Measurements from ENCODE around the gene KCTD1. TPM values are rescaled to one million over a fixed set of nuclear protein-coding genes. Genes with fewer than 3 reads are reported as not detected.

Gene KCTD1
- total and polyA plus RNA-seq, 2 of the 8 experiments (the other 6 are each of a cell fraction or from before 2014, with no cell fraction given), result 7.7 to 14.0 TPM

GRCh38 chr18:26442126-26442525 lies 106.2 kb downstream of the KCTD1 start:
- Histone ChIP-seq H4K20me1 (replicated peaks in 1 of 2; ENCODE audit: control insufficient read depth in 1 of 2, insufficient read depth in 2 of 2, low read length in 2 of 2) (no peaks in the 10 kb centered on the region), H3K9me3 (ENCODE audit: insufficient read depth in 2 of 2, low read depth in 1 of 2, low read length in 1 of 2) (no peaks in the 10 kb centered on the region; a peak in 1 of 4 replicates), H4K91ac (replicated peaks; ENCODE audit: insufficient read length, low read length) (no peak overlapping the region), H3K18ac (ENCODE audit: extremely low read depth, low read length) (no peak overlapping the region), H2AFZ (ENCODE audit: low read length) (no peak overlapping the region), H3K4ac (replicated peaks; ENCODE audit: insufficient read length, low read depth, low read length) (no peak overlapping the region), H3K36me3 (ENCODE audit: control insufficient read depth in 2 of 4, insufficient read depth in 4 of 4, low read length in 3 of 4) (no peaks in the 10 kb centered on the region), H4K8ac (ENCODE audit: extremely low read depth, insufficient read depth, low read length) (no peak overlapping the region), H2BK12ac (ENCODE audit: low read depth, low read length) (no peak overlapping the region), H3K14ac (ENCODE audit: insufficient read length) (no peak overlapping the region), H3K4me3 (ENCODE audit: extremely low read depth in 1 of 4, insufficient read depth in 2 of 4, low read depth in 3 of 4, low read length in 4 of 4) (no peak overlapping the region), H3K27ac (ENCODE audit: low read depth, low read length) (no peak overlapping the region), H3K4me1 (replicated peaks in 1 of 4; ENCODE audit: control insufficient read depth in 3 of 4, insufficient read depth in 4 of 4, low read length in 3 of 4) (no peaks in the 10 kb centered on the region; a peak in 1 of 7 replicates), H3K23ac (ENCODE audit: insufficient read length) (no peak overlapping the region), H2BK120ac (replicated peaks; ENCODE audit: low read depth, low read length) (no peak overlapping the region), H4K5ac (ENCODE audit: insufficient read length, low read depth, low read length) (no peak overlapping the region), H2AK5ac (ENCODE audit: low read depth, low read length) (no peak overlapping the region), H3K23me2 (ENCODE audit: low read depth, low read length) (no peaks in the 10 kb centered on the region), H2BK20ac (ENCODE audit: low read length) (no peak overlapping the region), H3K4me2 (ENCODE audit: insufficient read depth in 1 of 2, low read depth in 2 of 2, low read length in 2 of 2) (no peak overlapping the region), H3K27me3 (replicated peaks in 1 of 4; ENCODE audit: control insufficient read depth in 3 of 4, extremely low read depth in 1 of 4, insufficient read depth in 3 of 4, low read length in 3 of 4) (no peaks in the 10 kb centered on the region), H2BK15ac (ENCODE audit: low read length) (no peak overlapping the region), H3K79me1 (ENCODE audit: low read depth, low read length) (no peaks in the 10 kb centered on the region), H2BK5ac (ENCODE audit: low read depth, low read length) (no peak overlapping the region), H3K79me2 (ENCODE audit: control insufficient read depth in 1 of 2, insufficient read depth in 2 of 2, low read length in 2 of 2) (no peaks in the 10 kb centered on the region), H3K9ac (replicated peaks in 1 of 4; ENCODE audit: extremely low read depth in 1 of 4, low read depth in 3 of 4, low read length in 3 of 4) (no peak overlapping the region), H3K56ac (replicated peaks; ENCODE audit: insufficient read length, low read depth, low read length) (no peak overlapping the region)
- no peak for TF ChIP-seq BACH1 (IDR thresholded peaks at IDR 0.05; ENCODE audit: low read length)
- no peak for TF ChIP-seq KDM1A (IDR thresholded peaks at IDR 0.05; ENCODE audit: borderline replicate concordance, low read length)
- no peak for TF ChIP-seq SUZ12 (IDR thresholded peaks at IDR 0.05; ENCODE audit: low read length)
- TF ChIP-seq CTCF (IDR thresholded peaks at IDR 0.05; ENCODE audit: control extremely low read depth in 1 of 3, insufficient read depth in 1 of 3, low read depth in 1 of 3, low read length in 3 of 3), result no peak
- no peak for TF ChIP-seq HDAC6 (IDR thresholded peaks at IDR 0.05; ENCODE audit: low read depth, low read length)
- TF ChIP-seq NANOG (IDR thresholded peaks at IDR 0.05; ENCODE audit: insufficient read depth, low read depth, low read length, poor library complexity, severe bottlenecking), result no peak
- WGBS, 2 experiments (ENCODE audit: extremely low coverage in 1 of 2, insufficient coverage in 1 of 2, insufficient read length in 1 of 2, insufficient replicate concordance in 2 of 2, low coverage in 1 of 2, low lambda C conversion rate in 2 of 2, missing lambda C conversion rate in 1 of 2), result 90% methylated on average over 3 of the region's 3 CpGs; no CpG with 5 or more reads in 1 of the 2 experiments
- DNase-seq (ENCODE audit: low read depth in 1 of 2, low spot score in 2 of 2) (no peak), FAIRE-seq (no peak)
- POLR2A ChIA-PET (ENCODE audit: partially characterized antibody), result no interaction called here
- CTCF ChIA-PET (ENCODE audit: partially characterized antibody), result interaction anchor here (1.0 kb wide), 1 partner anchor 116 kb away, joined by 3 read pairs; no protein-coding TSS in a partner anchor

All from H1 (cell line).